ENCODE results near the gene HHIPL1. TPM values are rescaled to one million over a fixed set of nuclear protein-coding genes. Genes with fewer than 3 reads are reported as not detected.

Gene HHIPL1
- total RNA-seq, 3 donors from 2014 or later, result 1.3 to 4.6 (median 2.3) TPM

DNA sequence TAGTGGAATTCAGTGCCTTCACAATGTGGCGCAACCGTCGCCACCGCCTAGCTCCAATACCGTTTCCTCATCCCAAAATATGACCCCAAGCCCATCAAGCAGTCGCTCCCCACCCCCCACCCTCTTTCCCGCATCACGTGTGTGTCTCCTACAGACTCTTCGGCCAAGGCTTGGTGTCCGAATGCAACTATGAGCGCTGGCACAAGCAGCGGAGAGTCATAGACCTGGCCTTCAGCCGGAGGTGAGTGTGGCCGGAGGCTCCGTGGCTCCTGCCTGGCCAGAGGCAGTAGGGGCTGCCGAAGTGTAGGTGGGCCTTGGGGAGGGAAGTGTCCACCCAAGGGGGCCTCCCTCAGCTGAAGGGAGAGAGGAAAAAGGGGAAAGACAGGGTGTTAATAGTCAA, 54.9 kb downstream of the HHIPL1 start:
- intact Hi-C loops (cut with DNase I; ENCODE audit: low total_unique reads), result no loop called here
- no peak for DNase-seq (ENCODE audit: low spot score in 2 of 2)
- H3K4me3 ChIP-seq, result no peak overlapping the region

GRCh38 chr14:99700379-99700778, 55.5 kb downstream of the HHIPL1 start:
- no peaks in the 10 kb centered on the region for H3K4me1 ChIP-seq
- H3K9me3 ChIP-seq, result peaks cover 7 to 10% of the 10 kb centered on the region in 2 donors
- no peak for TF ChIP-seq POLR2A (IDR thresholded peaks at IDR 0.05)
- no peak for TF ChIP-seq POLR2AphosphoS5 (IDR thresholded peaks at IDR 0.05)
- TF ChIP-seq CTCF (IDR thresholded peaks at IDR 0.05), result no peak
- no peak overlapping the region for H3K4me3 ChIP-seq
- no peaks in the 10 kb centered on the region for H3K36me3 ChIP-seq
- no peak overlapping the region for H3K27ac ChIP-seq
- H3K27me3 ChIP-seq, result no peaks in the 10 kb centered on the region
- intact Hi-C loops (cut with DNase I; ENCODE audit: low total_unique reads), result no loop called here
- DNase-seq (ENCODE audit: low spot score in 2 of 2), result no peak

More for the DNA sequence above, 54.9 kb downstream of the HHIPL1 start:
- TF ChIP-seq CTCF (IDR thresholded peaks at IDR 0.05) (no peak), POLR2A (IDR thresholded peaks at IDR 0.05) (no peak), POLR2AphosphoS5 (IDR thresholded peaks at IDR 0.05) (no peak)
- Histone ChIP-seq H3K27me3 (no peaks in the 10 kb centered on the region), H3K9me3 (peaks cover 7 to 10% of the 10 kb centered on the region in 2 donors), H3K36me3 (no peaks in the 10 kb centered on the region), H3K4me1 (no peaks in the 10 kb centered on the region), H3K27ac (no peak overlapping the region)

DNA sequence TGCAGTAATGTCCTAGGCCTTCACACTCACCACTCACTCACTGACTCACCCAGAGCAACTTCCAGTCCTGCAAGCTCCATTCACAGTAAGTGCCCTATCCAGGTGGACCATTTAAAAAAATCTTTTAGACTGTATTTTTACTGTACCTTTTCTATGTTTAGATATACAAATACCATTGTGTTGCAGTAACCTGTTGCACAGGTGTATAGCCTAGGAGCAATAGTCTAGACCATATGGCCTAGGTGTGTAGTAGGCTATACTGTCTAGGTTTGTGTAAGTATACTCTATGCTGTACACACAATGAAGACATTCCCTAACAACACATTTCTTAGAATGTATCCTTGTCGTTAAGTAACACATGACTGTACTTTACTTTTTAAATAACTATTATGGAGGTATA, 56.3 kb downstream of the HHIPL1 start:
- Histone ChIP-seq H3K27me3 (no peaks in the 10 kb centered on the region), H3K4me3 (no peak overlapping the region), H3K4me1 (no peaks in the 10 kb centered on the region), H3K36me3 (no peaks in the 10 kb centered on the region), H3K27ac (no peak overlapping the region), H3K9me3 (peaks cover 7 to 10% of the 10 kb centered on the region in 2 donors)
- intact Hi-C loops (cut with DNase I; ENCODE audit: low total_unique reads), result no loop called here
- TF ChIP-seq POLR2AphosphoS5 (IDR thresholded peaks at IDR 0.05) (no peak), CTCF (IDR thresholded peaks at IDR 0.05) (no peak), POLR2A (IDR thresholded peaks at IDR 0.05) (no peak)
- DNase-seq (ENCODE audit: low spot score in 2 of 2), result no peak

DNA sequence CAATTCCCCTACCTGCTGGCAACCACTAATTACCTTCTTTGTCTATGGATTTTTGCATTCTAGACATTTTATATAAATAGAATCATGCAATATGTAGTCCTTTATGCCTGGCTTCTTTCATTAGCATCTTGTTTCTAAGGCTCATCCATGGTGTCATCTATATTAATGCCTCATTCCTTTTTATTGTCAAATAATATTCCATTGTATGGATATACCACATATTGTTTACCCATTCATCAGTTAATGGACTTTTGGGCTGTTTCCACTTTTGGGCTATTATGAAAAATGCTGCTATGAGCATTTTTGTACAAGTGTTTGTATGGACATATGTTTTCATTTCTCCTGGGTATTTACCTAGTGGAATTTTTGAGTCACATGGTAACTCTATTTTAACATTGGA, 57.2 kb downstream of the HHIPL1 start:
- no peak for TF ChIP-seq POLR2AphosphoS5 (IDR thresholded peaks at IDR 0.05)
- H3K4me3 ChIP-seq, result no peak overlapping the region

GRCh38 chr14:99703381-99703780, 58.5 kb downstream of the HHIPL1 start:
- Histone ChIP-seq H3K27ac (no peak overlapping the region), H3K36me3 (no peaks in the 10 kb centered on the region), H3K9me3 (peaks cover 7 to 10% of the 10 kb centered on the region in 2 donors), H3K4me3 (no peak overlapping the region), H3K4me1 (no peaks in the 10 kb centered on the region), H3K27me3 (peaks cover 0 to 3% of the 10 kb centered on the region in 2 donors)
- no peak for DNase-seq (ENCODE audit: low spot score in 2 of 2)
- intact Hi-C loops (cut with DNase I; ENCODE audit: low total_unique reads), result no loop called here
- TF ChIP-seq CTCF (IDR thresholded peaks at IDR 0.05) (no peak), POLR2AphosphoS5 (IDR thresholded peaks at IDR 0.05) (no peak), POLR2A (IDR thresholded peaks at IDR 0.05) (no peak)

More for the DNA sequence above, 57.2 kb downstream of the HHIPL1 start:
- Histone ChIP-seq H3K27ac (no peak overlapping the region), H3K4me1 (no peaks in the 10 kb centered on the region), H3K27me3 (no peaks in the 10 kb centered on the region), H3K9me3 (peaks cover 7 to 10% of the 10 kb centered on the region in 2 donors), H3K36me3 (no peaks in the 10 kb centered on the region)
- DNase-seq (ENCODE audit: low spot score in 2 of 2), result no peak
- intact Hi-C loops (cut with DNase I; ENCODE audit: low total_unique reads), result no loop called here

- no peaks in the 10 kb centered on the region for H3K36me3 ChIP-seq
- no peak for TF ChIP-seq POLR2AphosphoS5 (IDR thresholded peaks at IDR 0.05)
- no peak for TF ChIP-seq POLR2A (IDR thresholded peaks at IDR 0.05)
- TF ChIP-seq CTCF (IDR thresholded peaks at IDR 0.05), result no peak
- no peaks in the 10 kb centered on the region for H3K4me1 ChIP-seq
- H3K27ac ChIP-seq, result no peak overlapping the region
- peaks cover 0 to 3% of the 10 kb centered on the region in 2 donors for H3K27me3 ChIP-seq
- intact Hi-C loops (cut with DNase I; ENCODE audit: low total_unique reads), result no loop called here
- H3K4me3 ChIP-seq, result no peak overlapping the region
- peaks cover 7 to 10% of the 10 kb centered on the region in 2 donors for H3K9me3 ChIP-seq
- no peak for DNase-seq (ENCODE audit: low spot score in 2 of 2)
These were observed 59.1 kb downstream of the HHIPL1 start for GRCh38 chr14:99704037-99704436.

Measured in breast epithelium (tissue), 4 donors.